ENCODE measurements around the gene PRKCZ.
A peak's percentile ranks its signal among the peaks of the same experiment; 100 is the strongest.

Gene PRKCZ

DNA sequence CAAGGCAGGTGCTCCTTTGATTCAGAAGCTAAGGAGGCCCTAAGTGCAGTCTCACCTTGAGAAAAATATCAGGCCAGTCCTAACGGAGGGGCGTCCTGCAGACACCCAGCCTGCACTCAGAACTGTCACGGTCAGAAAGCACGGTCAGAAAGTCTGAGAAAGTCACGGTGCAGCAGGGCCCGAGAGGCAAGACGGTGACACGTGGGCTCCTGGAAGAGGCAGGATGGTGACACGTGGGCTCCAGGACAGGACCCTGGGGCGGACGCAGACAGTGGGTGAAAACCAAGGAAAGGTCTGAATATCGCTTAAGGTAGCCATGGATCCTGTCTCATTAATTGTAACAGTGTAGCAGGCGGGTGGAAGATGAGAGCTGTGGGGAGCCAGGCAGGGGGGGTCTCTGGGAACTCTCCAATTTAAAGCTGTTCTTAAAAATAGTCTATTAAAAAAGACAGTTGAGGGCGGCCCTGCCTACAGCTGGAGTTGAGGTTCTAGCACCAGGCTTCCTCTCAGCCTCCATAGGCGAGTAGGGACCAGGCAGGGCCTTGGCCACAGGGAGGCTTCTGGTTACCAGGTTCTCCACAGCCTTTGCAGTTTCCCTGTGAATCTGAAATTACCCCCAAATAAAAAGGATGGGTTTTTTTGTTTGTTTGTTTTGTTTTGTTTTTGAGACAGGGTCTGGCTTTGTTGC, 79.2 kb downstream of the PRKCZ start:
- Histone ChIP-seq H3K4me1 (peaks cover 0 to 25% (median 16%) of the 10 kb centered on the region in 4 donors), H3K27ac (no peak overlapping the region), H3K4me3 (no peak overlapping the region), H3K36me3 (no peaks in the 10 kb centered on the region), H3K9me3 (no peaks in the 10 kb centered on the region), H3K27me3 (peaks cover 0 to 42% of the 10 kb centered on the region in 2 donors)
- intact Hi-C loops (cut with DNase I; ENCODE audit: low total_unique reads) = no loop called here
- TF ChIP-seq, protein P1, sequence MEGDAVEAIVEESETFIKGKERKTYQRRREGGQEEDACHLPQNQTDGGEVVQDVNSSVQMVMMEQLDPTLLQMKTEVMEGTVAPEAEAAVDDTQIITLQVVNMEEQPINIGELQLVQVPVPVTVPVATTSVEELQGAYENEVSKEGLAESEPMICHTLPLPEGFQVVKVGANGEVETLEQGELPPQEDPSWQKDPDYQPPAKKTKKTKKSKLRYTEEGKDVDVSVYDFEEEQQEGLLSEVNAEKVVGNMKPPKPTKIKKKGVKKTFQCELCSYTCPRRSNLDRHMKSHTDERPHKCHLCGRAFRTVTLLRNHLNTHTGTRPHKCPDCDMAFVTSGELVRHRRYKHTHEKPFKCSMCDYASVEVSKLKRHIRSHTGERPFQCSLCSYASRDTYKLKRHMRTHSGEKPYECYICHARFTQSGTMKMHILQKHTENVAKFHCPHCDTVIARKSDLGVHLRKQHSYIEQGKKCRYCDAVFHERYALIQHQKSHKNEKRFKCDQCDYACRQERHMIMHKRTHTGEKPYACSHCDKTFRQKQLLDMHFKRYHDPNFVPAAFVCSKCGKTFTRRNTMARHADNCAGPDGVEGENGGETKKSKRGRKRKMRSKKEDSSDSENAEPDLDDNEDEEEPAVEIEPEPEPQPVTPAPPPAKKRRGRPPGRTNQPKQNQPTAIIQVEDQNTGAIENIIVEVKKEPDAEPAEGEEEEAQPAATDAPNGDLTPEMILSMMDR (IDR thresholded peaks at IDR 0.05) = no peak
- no peak for DNase-seq

DNA sequence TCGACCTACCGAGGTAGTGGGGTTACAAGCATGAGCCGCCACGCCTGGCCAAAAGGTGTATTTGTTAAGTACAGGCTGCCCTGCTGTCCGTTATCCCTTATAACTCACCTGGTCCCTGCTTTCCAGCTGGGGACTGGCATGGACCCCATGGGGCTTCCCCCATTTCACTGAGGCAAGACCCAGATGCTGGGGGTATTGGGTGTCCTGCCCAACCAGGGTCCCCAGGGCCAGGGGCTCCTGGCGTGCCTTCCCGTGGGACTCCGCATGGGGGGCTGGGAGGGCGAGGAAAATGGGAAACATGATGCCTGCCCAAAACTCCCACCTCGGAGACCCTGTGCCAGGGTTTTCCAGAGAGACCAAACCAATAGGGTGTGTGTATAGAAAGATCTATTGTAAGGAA, 79.9 kb downstream of the PRKCZ start:
- no peak for DNase-seq
- no peaks in the 10 kb centered on the region for H3K36me3 ChIP-seq
- TF ChIP-seq, protein P1 (IDR thresholded peaks at IDR 0.05) = no peak
- no peak overlapping the region for H3K27ac ChIP-seq
- intact Hi-C loops (cut with DNase I; ENCODE audit: low total_unique reads) = no loop called here
- H3K4me1 ChIP-seq = peaks cover 0 to 31% (median 19%) of the 10 kb centered on the region in 4 donors
- no peaks in the 10 kb centered on the region for H3K9me3 ChIP-seq
- peaks cover 0 to 42% of the 10 kb centered on the region in 2 donors for H3K27me3 ChIP-seq
- H3K4me3 ChIP-seq = no peak overlapping the region

DNA sequence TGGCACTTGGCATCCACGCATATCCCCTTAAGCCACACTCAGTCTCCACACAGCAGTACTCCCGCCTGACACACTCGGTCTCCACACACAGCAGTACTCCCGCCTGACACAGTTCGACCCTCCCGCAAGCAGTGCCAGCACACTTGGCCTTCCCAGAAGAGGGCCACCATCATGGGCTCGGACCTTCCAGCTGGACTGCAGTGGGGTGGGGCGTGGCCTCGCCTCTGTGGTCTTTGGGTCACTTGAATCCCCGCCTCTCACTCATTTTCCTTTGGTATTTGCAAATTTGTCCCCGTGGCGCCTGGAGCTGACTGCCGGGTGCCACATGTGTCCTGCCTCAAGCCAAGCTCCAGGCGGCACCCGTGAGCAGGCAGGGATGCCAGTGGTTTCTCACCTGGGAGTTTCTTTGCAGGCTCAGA, 80.7 kb downstream of the PRKCZ start:
- H3K36me3 ChIP-seq = no peaks in the 10 kb centered on the region
- H3K9me3 ChIP-seq = no peaks in the 10 kb centered on the region
- DNase-seq = peak in 1 of 2 donors; percentile 64
- TF ChIP-seq, protein P1 (IDR thresholded peaks at IDR 0.05) = no peak
- no peak overlapping the region for H3K4me3 ChIP-seq
- H3K4me1 ChIP-seq = peaks cover 0 to 32% (median 22%) of the 10 kb centered on the region in 4 donors
- peaks cover 0 to 40% of the 10 kb centered on the region in 2 donors for H3K27me3 ChIP-seq
- no peak overlapping the region for H3K27ac ChIP-seq
- intact Hi-C loops (cut with DNase I; ENCODE audit: low total_unique reads) = no loop called here

DNA sequence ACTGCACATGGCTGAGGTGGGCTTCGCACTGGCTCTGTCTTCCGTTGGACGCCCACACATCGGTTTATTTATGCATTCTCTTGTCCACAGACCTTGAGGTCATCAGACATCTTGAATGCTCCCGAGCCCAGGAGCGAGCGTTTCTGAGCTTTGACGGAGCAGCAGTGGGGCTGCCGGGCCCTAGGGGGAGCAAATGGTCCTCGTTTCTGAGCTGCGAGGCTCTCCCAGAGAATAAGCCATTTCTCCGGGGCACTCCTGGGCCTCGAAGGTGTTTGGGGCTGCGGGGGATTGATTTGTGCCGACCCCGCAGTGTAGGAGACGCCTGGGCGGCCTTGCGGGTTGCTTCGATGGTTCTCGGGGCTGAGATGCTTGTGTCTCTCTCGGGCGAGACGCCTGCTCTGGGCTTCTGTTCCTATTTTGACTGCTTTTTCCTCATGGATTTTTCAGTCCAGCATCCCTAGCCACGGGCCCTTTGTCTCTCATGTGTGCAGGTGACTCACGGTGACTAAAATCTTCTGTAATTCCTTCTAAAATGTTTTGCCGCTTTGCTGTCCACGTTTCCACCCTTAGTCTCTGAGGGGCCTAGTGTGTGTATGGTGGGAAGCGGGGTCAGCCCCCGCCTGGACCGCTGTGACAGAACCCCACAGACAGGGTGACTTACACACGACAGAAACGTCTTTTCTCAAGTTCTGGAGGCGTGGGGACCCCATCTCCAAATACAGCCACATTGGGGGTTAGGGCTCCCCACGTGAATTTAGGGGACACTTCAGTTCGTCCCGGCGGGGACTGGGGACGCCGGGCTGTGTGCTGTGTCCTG, 82.2 kb downstream of the PRKCZ start:
- Histone ChIP-seq H3K27ac (peak overlapping the region; percentile 80), H3K4me1 (peaks cover 0 to 32% (median 22%) of the 10 kb centered on the region in 4 donors), H3K4me3 (peak overlapping the region; percentile 45 to 53), H3K36me3 (no peaks in the 10 kb centered on the region), H3K9me3 (no peaks in the 10 kb centered on the region), H3K27me3 (peaks cover 0 to 24% of the 10 kb centered on the region in 2 donors)
- TF ChIP-seq, protein P1 (IDR thresholded peaks at IDR 0.05) = peak; percentile 31 to 33
- intact Hi-C loops (cut with DNase I; ENCODE audit: low total_unique reads) = no loop called here
- peak in 1 of 2 donors; percentile 73 for DNase-seq

DNA sequence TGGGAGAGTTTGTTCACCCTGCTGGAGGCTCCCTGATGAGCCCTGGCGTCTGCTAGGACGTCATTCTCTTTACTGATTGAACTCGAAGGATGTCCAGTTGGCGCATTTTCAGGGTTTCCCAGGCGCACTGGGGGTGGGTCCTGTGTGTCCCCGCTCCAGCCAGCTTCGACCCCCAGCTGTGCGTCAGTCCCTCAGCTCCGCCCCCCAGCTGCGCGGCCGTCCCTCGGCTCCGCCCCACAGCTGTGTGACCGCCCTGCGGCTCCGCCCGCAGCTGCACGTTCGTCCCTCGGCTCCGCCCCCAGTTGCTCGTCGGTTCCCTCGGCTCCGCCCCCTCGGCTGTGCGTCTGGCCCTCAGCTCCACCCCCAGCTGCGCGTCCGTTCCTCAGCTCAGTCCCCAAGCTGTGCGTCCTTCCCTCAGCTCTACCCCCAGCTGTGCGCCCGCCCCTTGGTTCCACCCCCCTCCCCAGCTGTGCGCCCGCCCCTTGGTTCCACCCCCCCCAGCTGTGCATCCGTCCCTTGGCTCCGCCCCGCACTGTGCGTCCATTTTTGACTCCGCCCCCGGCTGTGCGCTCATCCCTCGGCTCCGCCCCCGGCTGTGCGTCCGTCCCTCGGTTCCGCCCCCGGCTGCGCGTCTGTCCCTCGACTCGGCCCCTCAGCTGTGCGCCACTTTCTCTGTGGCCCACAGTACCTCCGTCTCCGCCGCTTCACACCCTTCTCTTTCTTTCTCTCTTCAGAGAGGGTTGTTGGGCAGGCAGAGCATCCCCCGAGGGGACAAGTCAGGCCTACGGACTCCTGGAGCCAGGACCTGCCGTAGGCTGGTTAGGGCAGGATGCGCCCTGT, 83.0 kb downstream of the PRKCZ start:
- H3K27me3 ChIP-seq = peaks cover 0 to 16% of the 10 kb centered on the region in 2 donors
- H3K4me1 ChIP-seq = peaks cover 0 to 32% (median 21%) of the 10 kb centered on the region in 4 donors
- H3K36me3 ChIP-seq = no peaks in the 10 kb centered on the region
- H3K27ac ChIP-seq = peak overlapping the region; percentile 80
- no peaks in the 10 kb centered on the region for H3K9me3 ChIP-seq
- intact Hi-C loops (cut with DNase I; ENCODE audit: low total_unique reads) = no loop called here
- peak overlapping the region; percentile 45 to 53 for H3K4me3 ChIP-seq
- DNase-seq = peak; percentile 96 to 99
- TF ChIP-seq, protein P1 (IDR thresholded peaks at IDR 0.05) = peak in 1 of 2 experiments; percentile 20
